Measurements from ENCODE around the gene PLCL1.

DNA sequence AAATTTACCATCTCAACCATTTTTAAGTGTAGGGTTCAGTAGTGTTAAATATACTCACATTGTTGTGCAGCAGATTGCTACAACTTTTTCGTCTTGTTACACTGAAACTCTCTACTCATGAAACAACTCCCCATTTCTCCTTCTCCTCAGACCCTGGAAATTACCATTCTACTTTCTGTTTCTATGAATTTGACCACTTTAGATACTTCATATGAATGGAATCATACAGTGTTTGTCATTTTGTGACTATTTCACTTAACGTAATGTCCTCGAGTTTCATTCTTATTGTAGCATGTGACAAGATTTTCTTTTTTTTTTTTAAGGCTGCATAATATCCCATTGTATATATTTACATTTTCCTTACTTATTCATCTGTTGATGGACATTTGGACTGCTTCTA is 203.8 kb downstream of the PLCL1 start:
- TF ChIP-seq, protein P1, sequence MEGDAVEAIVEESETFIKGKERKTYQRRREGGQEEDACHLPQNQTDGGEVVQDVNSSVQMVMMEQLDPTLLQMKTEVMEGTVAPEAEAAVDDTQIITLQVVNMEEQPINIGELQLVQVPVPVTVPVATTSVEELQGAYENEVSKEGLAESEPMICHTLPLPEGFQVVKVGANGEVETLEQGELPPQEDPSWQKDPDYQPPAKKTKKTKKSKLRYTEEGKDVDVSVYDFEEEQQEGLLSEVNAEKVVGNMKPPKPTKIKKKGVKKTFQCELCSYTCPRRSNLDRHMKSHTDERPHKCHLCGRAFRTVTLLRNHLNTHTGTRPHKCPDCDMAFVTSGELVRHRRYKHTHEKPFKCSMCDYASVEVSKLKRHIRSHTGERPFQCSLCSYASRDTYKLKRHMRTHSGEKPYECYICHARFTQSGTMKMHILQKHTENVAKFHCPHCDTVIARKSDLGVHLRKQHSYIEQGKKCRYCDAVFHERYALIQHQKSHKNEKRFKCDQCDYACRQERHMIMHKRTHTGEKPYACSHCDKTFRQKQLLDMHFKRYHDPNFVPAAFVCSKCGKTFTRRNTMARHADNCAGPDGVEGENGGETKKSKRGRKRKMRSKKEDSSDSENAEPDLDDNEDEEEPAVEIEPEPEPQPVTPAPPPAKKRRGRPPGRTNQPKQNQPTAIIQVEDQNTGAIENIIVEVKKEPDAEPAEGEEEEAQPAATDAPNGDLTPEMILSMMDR (IDR thresholded peaks at IDR 0.05) = no peak
- TF ChIP-seq POLR2A (IDR thresholded peaks at IDR 0.05) = no peak

All from esophagus squamous epithelium (tissue), 4 donors.